GM19328 (cell line): ENCODE results near the gene MRFAP1L1.
"Not testable (repeated sequence)": the region's sequence is repeated elsewhere in the genome, so short reads cannot be mapped to it uniquely, and the experiment has no call there.

Source experiments
- ATAC-seq: cut with Tn5 transposase; IDR thresholded peaks from one replicate; pipeline ENCODE4 v1.9.1; 2021; ENCODE audit warnings: mild to moderate bottlenecking, moderate library complexity; ENCODE audit not compliant: unreplicated experiment

MRFAP1L1 gene

DNA sequence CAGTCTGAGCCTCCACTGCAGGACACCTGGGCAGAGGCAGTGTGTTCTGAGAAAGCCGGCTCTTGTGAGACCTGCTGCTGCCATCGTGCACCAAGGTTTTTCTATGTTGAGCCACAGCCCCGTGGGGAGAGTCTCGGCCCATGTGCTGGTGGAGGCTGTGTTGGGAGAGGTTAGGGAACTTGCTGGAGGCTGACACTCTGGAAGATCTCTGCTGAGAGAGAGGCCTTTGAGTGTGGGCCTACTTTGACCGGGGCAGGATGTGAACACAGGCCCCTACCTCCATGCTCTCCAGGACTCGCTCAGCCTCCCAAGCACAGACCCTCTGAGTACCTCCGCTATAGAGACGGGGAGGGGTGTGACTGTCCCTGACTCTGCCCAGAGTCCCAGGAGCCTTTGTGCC is 17.3 kb downstream of the MRFAP1L1 start:
- no peak for ATAC-seq

GRCh38 chr4:6689506-6689960 is 20.1 kb downstream of the MRFAP1L1 start:
- ATAC-seq: no peak

DNA sequence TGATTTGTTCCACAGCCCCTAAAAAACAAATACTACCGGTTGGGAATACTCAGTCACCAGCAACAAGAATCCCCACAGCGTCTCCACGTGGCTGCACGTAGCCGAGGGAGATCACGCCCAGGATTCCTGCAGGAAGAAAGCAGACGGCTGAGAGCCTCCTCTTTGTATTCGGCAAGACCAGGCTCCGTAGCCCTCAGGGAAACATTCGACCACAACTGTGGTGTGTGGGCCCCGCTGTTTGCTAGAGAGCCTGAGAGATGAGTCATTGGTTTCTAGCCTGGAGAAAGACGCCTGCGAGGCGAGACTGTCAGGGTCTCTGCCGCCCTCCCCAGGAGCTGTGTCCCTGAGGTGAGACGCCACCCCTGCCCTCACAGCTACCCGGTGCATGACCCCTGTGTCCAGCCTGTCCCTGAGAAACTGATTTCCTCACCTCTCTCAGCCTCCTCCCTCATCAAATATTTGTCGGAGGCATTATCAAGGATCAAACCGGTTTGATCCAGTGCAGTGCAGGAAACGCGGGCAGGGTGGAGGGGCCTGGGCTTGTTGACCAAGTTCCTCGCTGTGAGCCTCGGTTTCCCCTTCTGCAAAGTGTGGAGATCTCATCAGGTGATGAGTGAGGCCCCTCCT is 20.7 kb downstream of the MRFAP1L1 start:
- peak; percentile 79 for ATAC-seq

- no peak for ATAC-seq
These were observed 21.5 kb downstream of the MRFAP1L1 start for GRCh38 chr4:6687947-6688878.

DNA sequence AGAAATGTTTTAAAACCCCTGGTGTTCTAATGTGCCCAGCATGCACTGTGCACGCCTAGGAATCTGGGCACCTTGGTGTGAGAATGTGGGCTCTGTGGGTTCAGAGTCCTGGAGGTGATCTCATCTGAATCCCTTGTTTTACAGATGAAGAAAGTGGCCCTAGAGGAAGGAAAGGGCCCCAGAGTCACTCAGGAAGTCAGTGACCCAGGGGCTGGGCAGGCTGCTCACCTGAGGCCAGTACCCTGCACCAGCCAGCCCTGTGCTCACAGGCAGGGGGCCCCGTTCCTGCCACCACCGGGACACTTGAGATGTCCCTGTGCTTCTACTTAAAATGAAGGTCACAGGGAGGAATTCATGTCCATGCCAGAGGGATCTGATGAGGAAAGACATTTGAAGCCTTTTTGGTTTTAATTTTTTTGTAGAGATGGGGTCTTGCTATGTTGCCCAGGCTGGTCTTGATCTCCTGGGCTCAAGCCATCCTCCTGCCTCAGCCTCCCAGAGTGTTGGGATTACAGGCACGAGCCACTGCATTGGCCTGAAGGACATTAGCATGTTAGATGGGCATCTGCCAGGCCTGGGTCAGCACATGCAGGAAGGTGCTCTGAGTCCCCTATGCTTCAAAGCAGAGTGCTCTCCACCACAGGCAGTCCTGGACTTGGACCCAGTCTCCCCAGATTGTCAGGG is 23.4 kb downstream of the MRFAP1L1 start:
- no peak for ATAC-seq

GRCh38 chr4:6684656-6685055 is 25.0 kb downstream of the MRFAP1L1 start:
- no peak for ATAC-seq

- ATAC-seq: no peak
These were observed 26.6 kb downstream of the MRFAP1L1 start for GRCh38 chr4:6682862-6683590.

DNA sequence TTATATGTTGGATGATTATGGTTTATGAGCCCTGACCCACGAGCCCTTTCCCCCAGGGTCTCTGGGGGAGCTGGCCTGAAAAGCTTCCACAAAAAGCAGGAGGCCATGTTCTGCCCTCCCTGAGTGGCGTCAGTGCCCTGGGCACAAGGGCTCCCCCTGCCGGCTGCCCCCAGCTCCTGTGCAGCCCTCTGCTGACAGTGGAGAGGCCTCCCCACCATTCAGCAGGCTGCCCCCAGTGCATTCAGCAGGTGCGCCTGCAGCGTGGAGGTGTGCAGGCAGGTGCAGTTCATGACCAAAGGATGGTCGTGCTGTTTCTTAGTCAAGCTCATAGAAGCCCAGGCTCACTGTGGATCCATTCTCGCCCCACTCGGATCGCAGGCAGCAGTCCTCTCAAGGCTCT is 28.5 kb downstream of the MRFAP1L1 start:
- no peak for ATAC-seq

- no peak for ATAC-seq
These were observed 29.2 kb downstream of the MRFAP1L1 start for GRCh38 chr4:6680372-6681034.

GRCh38 chr4:6676722-6677558 is 32.7 kb downstream of the MRFAP1L1 start:
- no peak for ATAC-seq

- peak; percentile 25 for ATAC-seq
These were observed 35.0 kb downstream of the MRFAP1L1 start for GRCh38 chr4:6674500-6675149.

DNA sequence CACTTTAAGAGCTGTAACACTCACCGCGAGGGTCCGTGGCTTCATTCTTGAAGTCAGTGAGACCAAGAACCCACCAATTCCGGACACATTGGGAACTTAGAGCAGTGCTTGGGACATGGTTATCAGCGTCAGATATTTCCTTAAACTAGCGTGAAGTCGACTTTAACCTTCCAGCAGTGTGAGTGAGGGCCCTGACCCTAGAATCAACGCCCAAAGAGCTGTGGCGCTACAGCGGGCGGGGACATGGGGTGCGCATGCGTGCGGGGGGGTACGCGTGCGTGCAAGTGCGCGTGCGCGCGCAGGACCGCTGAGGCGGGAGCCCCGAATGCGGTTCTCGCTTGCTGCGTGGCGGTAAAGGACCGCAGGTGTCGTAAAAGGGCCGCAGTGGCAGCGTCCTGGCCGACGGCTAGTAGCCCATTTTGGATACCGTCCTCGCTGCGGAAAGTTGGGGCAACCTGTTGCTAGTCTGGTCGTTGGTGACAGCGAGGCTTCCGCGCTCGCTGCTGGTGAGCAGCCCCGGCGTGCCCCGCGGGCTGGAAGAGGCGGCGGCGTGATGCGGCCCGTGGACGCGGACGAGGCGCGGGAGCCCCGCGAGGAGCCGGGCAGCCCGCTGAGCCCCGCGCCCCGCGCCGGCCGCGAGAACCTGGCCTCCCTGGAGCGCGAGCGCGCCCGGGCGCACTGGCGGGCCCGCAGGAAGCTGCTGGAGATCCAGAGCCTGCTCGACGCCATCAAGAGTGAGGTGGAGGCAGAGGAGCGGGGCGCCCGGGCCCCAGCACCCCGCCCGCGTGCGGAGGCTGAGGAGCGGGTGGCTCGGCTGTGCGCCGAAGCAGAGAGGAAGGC is 35.8 kb downstream of the MRFAP1L1 start:
- ATAC-seq: peak; percentile 74

GRCh38 chr4:6673191-6673659 is 36.4 kb downstream of the MRFAP1L1 start:
- ATAC-seq: not testable (repeated sequence)

DNA sequence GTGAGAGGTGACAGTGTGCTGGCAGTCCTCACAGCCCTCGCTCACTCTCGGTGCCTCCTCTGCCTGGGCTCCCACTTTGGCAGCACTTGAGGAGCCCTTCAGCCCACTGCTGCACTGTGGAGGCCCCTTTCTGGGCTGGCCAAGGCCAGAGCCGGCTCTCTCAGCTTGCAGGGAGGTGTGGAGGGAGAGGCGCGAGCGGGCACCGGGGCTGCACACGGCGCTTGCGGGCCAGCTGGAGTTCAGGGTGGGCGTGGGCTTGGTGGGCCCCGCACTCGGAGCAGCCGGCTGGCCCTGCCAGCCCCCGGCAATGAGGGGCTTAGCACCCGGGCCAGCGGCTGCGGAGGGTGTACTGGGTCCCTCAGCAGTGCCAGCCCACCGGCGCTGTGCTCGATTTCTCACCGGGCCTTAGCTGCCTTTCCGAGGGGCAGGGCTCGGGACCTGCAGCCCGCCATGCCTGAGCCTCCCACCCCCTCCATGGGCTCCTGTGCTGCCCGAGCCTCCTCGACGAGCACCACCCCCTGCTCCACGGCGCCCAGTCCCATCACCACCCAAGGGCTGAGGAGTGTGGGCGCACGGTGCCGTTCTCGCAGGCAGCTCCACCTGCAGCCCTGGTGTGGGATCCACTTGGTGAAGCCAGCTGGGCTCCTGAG is 37.0 kb downstream of the MRFAP1L1 start:
- ATAC-seq: not testable (repeated sequence)

GRCh38 chr4:6672131-6672530 is 37.5 kb downstream of the MRFAP1L1 start:
- no peak for ATAC-seq

DNA sequence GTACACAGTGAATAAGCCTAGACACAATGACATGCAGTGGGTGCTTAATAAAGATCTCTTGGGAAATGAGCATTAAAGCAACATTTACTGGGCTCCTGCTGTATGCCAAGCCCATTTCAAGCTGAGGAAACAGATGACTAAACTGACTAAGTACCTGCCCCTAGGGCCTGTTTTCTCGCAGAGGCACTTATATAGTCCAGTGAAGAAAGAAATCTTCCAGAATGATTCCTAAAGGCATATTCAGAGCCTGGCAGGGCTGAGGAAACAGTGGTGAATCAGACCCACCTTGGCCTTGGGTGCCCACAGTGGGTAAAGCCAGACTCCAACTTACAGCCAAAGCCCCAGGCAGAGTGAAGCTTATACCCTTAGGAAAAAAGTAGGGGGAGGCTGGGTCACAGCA is 38.0 kb downstream of the MRFAP1L1 start:
- no peak for ATAC-seq

DNA sequence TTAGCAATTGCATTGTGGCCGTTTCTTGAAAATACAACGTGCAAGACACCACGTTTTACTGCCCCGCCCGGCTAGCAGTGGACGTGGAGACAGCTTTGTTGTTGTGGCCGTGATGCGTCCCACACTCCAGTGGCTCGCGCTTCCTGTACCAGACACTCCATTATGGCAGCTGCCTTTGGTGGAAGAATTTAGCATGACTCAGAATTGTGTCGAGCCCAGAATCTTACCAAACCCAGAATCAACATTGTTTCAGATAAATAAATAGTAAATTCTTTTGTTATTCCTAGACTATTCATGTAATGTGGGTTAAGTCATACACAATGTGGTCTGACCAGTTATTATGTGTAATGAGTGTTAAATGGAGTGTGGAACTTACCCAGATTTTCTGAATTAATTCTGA is 41.3 kb downstream of the MRFAP1L1 start:
- no peak for ATAC-seq

DNA sequence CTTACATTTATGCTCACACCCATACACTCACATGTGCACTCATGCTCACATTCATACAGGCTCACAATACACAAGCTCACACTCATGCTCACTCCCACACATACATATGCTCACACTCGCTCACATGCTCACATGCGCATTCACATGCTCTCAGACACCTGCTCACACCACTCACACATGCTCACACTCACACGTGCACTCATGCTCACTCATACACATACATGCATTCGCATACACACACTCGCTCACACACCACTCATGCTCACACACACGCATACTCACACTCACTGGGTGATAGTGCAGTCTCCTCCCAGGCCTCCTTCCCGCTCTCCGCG is 44.4 kb downstream of the MRFAP1L1 start:
- ATAC-seq: no peak
